Endothelial cell of umbilical vein (primary cell): ENCODE measurements around the gene SPINK13. TPM values are rescaled to one million over a fixed set of nuclear protein-coding genes. Genes with fewer than 3 reads are reported as not detected.

Source experiments
- BruUV-seq: library from RNA; stranded (reverse); fragments of 400-500 nt; replicated peaks from 2 replicates; lab custom pipeline; 2021; lab: Mats Ljungman, UMichigan
- CTCF ChIA-PET: fragments of 300-600, 350-600 bp; sonication (Branson Sonifier 250); formaldehyde crosslinking; loops from one replicate; lab custom pipeline; 2021; ENCODE audit warnings: antibody characterized with exemption, inconsistent platforms; lab: Charles Lee
- POLR2A ChIA-PET: fragments of 300-600, 350-600 bp; sonication (Branson Sonifier 250); formaldehyde crosslinking; loops from one replicate; lab custom pipeline; 2021; ENCODE audit warnings: antibody characterized with exemption, inconsistent platforms; lab: Charles Lee
- DNase-seq: peaks from one replicate; pipeline ENCODE4 v3.0.0-alpha.2; 2011; ENCODE audit warnings: low read depth, low spot score
- FAIRE-seq: peaks from 2 replicates; lab custom pipeline; 2011; peaks lifted over from hg19 to GRCh38; lab: Jason Lieb, UNC
- H2AFZ ChIP-seq: 2 replicates; pipeline ENCODE4 v1.6.0; 2012; ENCODE audit warnings: low read depth, low read length, control low read depth, inconsistent platforms
- H3K27ac ChIP-seq: 2 replicates; pipeline ENCODE4 v1.5.1; 2011; ENCODE audit warnings: low read depth, mild to moderate bottlenecking, control low read depth, low read length, moderate library complexity; ENCODE audit not compliant: insufficient read depth
- H3K27me3 ChIP-seq, 2 experiments: 2 replicates each; pipeline versions ENCODE4 v1.6.0 to v1.6.1; 2011; ENCODE audit warnings: low read length in 2 of 2, mixed read lengths in 1 of 2; ENCODE audit not compliant: control insufficient read depth in 2 of 2, insufficient read depth in 2 of 2
- H3K36me3 ChIP-seq, 2 experiments: 2 replicates in 1 of 2; 3 replicates in 1 of 2; pipeline ENCODE4 v1.5.1; 2011; ENCODE audit warnings: low read length in 2 of 2, mild to moderate bottlenecking in 1 of 2, moderate library complexity in 1 of 2; ENCODE audit not compliant: control insufficient read depth in 2 of 2, insufficient read depth in 2 of 2; ENCODE audit errors: extremely low read depth in 1 of 2
- H3K4me1 ChIP-seq: 3 replicates; pipeline ENCODE4 v1.5.1; 2011; ENCODE audit warnings: mild to moderate bottlenecking, low read length; ENCODE audit not compliant: control insufficient read depth, insufficient read depth; ENCODE audit errors: extremely low read depth
- H3K4me2 ChIP-seq: 2 replicates; pipeline ENCODE4 v1.6.1; 2011; ENCODE audit warnings: low read length, control low read depth, mixed read lengths; ENCODE audit not compliant: insufficient read depth
- H3K4me3 ChIP-seq, 3 experiments: fragments of 200-600 bp in 1 of 3; sonication (generic), shearing (Covaris generic) in 1 of 3; replicated peaks in 1 of 3; 2 replicates each; pipeline ENCODE4 v1.5.1; 2011 to 2016; ENCODE audit warnings: control low read depth in 3 of 3, low read length in 3 of 3, mild to moderate bottlenecking in 2 of 3, inconsistent platforms in 1 of 3, low read depth in 1 of 3, moderate library complexity in 1 of 3; ENCODE audit not compliant: insufficient read depth in 1 of 3
- H3K79me2 ChIP-seq: 2 replicates; pipeline ENCODE4 v1.6.0; 2012; ENCODE audit warnings: low read length, inconsistent platforms; ENCODE audit not compliant: control insufficient read depth, insufficient read depth
- H3K9ac ChIP-seq: replicated peaks from 2 replicates; pipeline ENCODE3; 2011; ENCODE audit warnings: low read length, control low read depth; ENCODE audit not compliant: insufficient read depth; ENCODE audit errors: extremely low read depth
- H3K9me1 ChIP-seq: replicated peaks from 3 replicates; pipeline ENCODE4 v1.6.0; 2011; ENCODE audit warnings: mild to moderate bottlenecking, low read length; ENCODE audit not compliant: control insufficient read depth, insufficient read depth; ENCODE audit errors: extremely low read depth
- H3K9me3 ChIP-seq: replicated peaks from 2 replicates; pipeline ENCODE4 v1.5.1; 2012; ENCODE audit warnings: low read length, inconsistent platforms; ENCODE audit not compliant: control insufficient read depth, insufficient read depth
- H4K20me1 ChIP-seq: replicated peaks from 2 replicates; pipeline ENCODE3; 2011; ENCODE audit warnings: mild to moderate bottlenecking, low read length; ENCODE audit not compliant: control insufficient read depth, insufficient read depth; ENCODE audit errors: extremely low read depth
- EZH2 ChIP-seq: IDR thresholded peaks from 2 replicates; pipeline ENCODE4 v1.6.1; 2012; ENCODE audit warnings: borderline replicate concordance, low read depth, mild to moderate bottlenecking, moderate library complexity, low read length, inconsistent platforms; ENCODE audit not compliant: severe bottlenecking
- FOS ChIP-seq: IDR thresholded peaks from 2 replicates; pipeline ENCODE4 v1.6.1; 2011; ENCODE audit warnings: mild to moderate bottlenecking, low read length, moderate library complexity, borderline replicate concordance; ENCODE audit not compliant: insufficient read depth
- GATA2 ChIP-seq: IDR thresholded peaks from 2 replicates; pipeline ENCODE4 v1.7.0; 2011; ENCODE audit warnings: low read depth, mild to moderate bottlenecking, moderate library complexity, mixed read lengths, low read length; ENCODE audit not compliant: insufficient read length, insufficient read depth
- JUN ChIP-seq: IDR thresholded peaks from 2 replicates; pipeline ENCODE4 v1.6.1; 2011; ENCODE audit warnings: borderline replicate concordance, low read depth; ENCODE audit not compliant: insufficient read length, insufficient read depth
- MYC ChIP-seq: IDR thresholded peaks from one replicate; pipeline ENCODE4 v1.6.1; 2011; ENCODE audit warnings: mild to moderate bottlenecking, low read depth, low read length
- POLR2A ChIP-seq: IDR thresholded peaks from 2 replicates; pipeline ENCODE4 v1.6.1; 2012; ENCODE audit warnings: low read depth, mild to moderate bottlenecking, control low read depth, low read length
- POLR2AphosphoS5 ChIP-seq: IDR thresholded peaks from 2 replicates; pipeline ENCODE4 v1.6.1; 2012; ENCODE audit warnings: low read depth, mild to moderate bottlenecking, control low read depth, low read length, moderate library complexity; ENCODE audit not compliant: insufficient read depth
- dilution Hi-C: fragments of 300-500 bp; cut with MboI; formaldehyde crosslinking; loops from one replicate; pipeline ENCODE4 v1.15.0; 2019; ENCODE audit warnings: low sequenced_read_pairs; ENCODE audit not compliant: extremely low pct_ligation_motif_present
- intact Hi-C: fragments of 100-400 bp; cut with micrococcal nuclease; formaldehyde crosslinking; loops from one replicate; pipeline ENCODE4 v1.10.0; 2022
- polyA plus RNA-seq, 4 experiments: library from polyadenylated mRNA; depleted of rRNA in 3 of 4; stranded (reverse) in 3 of 4; unstranded in 1 of 4; fragments of >200 nt; gene quantifications; 2 replicates each; pipeline versions ENCODE4 v1.2.1 to v1.2.3, GENCODE V29; 2011 to 2012; ENCODE audit warnings: missing spikeins in 1 of 4
- total RNA-seq: library from RNA; stranded (reverse); gene quantifications from 2 replicates; pipeline ENCODE4 v1.2.3, GENCODE V29; 2021
- TF ChIP-seq, protein P1 (sequence below): IDR thresholded peaks from 2 replicates; pipeline ENCODE4 v1.6.1; 2011; ENCODE audit not compliant: insufficient read depth, insufficient read length
- TF ChIP-seq, protein P2 (sequence below), 2 donors: IDR thresholded peaks; 1 replicate in 1 of 2; 2 replicates in 1 of 2; pipeline ENCODE4 v1.5.1; 2011; ENCODE audit warnings: low read length in 2 of 2, mild to moderate bottlenecking in 2 of 2, moderate library complexity in 2 of 2, control low read depth in 1 of 2, inconsistent platforms in 1 of 2, low read depth in 1 of 2; ENCODE audit not compliant: insufficient read depth in 1 of 2; ENCODE audit errors: extremely low read depth in 1 of 2

The SPINK13 gene
- total and polyA plus RNA-seq, 2 donors (not counting 3 experiments of a cell fraction or from before 2014, with no cell fraction given) = not detected

DNA sequence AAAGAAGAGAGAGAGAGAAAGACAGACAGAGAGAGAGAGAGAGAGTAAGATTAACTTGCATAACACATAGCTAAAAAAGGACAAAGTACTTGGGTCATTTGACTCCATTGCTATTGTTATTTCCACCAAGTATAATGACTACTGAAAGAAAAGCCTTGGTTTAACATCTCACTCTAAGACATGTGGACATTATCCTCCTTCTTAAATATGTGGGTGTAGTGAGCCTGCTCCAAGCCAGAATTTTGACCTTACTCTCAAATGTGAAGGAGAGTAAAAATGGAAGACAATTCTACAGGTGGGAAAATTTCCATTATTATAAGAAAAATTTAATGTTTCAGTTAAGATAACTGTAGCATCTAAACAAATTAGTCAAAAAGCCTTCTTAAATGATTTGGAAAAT is 38.8 kb upstream of the SPINK13 start:
- BruUV-seq = no TSS peak
- H3K27me3 ChIP-seq = no peaks in the 10 kb centered on the region
- no peak for DNase-seq

DNA sequence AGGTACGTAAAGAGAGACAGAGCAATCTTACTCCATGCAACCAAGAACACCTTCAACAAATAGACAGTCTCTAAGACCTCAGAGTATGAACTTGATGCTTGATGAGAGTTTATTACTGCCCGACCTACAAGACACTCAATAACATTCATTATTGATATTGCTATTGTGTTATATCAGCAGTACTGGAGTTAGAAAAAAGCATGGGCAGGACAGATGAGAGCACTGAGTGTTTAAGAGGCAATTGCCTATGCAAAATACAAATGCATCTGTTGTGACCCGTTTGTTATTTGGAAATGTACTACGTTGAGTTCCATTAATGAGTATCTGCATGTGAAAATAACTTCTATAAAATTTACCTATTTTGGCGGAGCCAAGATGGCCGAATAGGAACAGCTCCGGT is 38.4 kb upstream of the SPINK13 start:
- Histone ChIP-seq H3K27me3 (no peaks in the 10 kb centered on the region), H3K4me3 (no peak overlapping the region), H3K4me1 (no peaks in the 10 kb centered on the region), H3K27ac (no peak overlapping the region), H3K9me3 (no peaks in the 10 kb centered on the region), H4K20me1 (no peaks in the 10 kb centered on the region), H3K4me2 (no peak overlapping the region), H2AFZ (no peak overlapping the region), H3K79me2 (no peaks in the 10 kb centered on the region), H3K9me1 (no peaks in the 10 kb centered on the region), H3K9ac (no peak overlapping the region), H3K36me3 (no peaks in the 10 kb centered on the region)
- TF ChIP-seq FOS (no peak), JUN (no peak), POLR2AphosphoS5 (no peak), GATA2 (no peak), EZH2 (no peak), MYC (no peak), POLR2A (no peak)
- TF ChIP-seq, protein P1, sequence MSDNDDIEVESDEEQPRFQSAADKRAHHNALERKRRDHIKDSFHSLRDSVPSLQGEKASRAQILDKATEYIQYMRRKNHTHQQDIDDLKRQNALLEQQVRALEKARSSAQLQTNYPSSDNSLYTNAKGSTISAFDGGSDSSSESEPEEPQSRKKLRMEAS = no peak
- TF ChIP-seq, protein P2, sequence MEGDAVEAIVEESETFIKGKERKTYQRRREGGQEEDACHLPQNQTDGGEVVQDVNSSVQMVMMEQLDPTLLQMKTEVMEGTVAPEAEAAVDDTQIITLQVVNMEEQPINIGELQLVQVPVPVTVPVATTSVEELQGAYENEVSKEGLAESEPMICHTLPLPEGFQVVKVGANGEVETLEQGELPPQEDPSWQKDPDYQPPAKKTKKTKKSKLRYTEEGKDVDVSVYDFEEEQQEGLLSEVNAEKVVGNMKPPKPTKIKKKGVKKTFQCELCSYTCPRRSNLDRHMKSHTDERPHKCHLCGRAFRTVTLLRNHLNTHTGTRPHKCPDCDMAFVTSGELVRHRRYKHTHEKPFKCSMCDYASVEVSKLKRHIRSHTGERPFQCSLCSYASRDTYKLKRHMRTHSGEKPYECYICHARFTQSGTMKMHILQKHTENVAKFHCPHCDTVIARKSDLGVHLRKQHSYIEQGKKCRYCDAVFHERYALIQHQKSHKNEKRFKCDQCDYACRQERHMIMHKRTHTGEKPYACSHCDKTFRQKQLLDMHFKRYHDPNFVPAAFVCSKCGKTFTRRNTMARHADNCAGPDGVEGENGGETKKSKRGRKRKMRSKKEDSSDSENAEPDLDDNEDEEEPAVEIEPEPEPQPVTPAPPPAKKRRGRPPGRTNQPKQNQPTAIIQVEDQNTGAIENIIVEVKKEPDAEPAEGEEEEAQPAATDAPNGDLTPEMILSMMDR (IDR thresholded peaks at IDR 0.05; ENCODE audit: extremely low read depth in 1 of 2, insufficient read depth in 1 of 2, low read depth in 1 of 2, low read length in 2 of 2) = no peak
- BruUV-seq = no TSS peak
- dilution Hi-C loops (no loop called here), intact Hi-C loops (no loop called here)
- DNase-seq (no peak), FAIRE-seq (no peak)
- POLR2A ChIA-PET = no interaction called here
- CTCF ChIA-PET = interaction anchor here (1.4 kb wide), 1 partner anchor 13 kb away, joined by 3 read pairs; no protein-coding TSS in a partner anchor

More for the DNA sequence above, 38.8 kb upstream of the SPINK13 start:
- intact Hi-C loops = no loop called here
- Histone ChIP-seq H4K20me1 (no peaks in the 10 kb centered on the region), H3K27ac (no peak overlapping the region), H3K4me1 (no peaks in the 10 kb centered on the region), H3K79me2 (no peaks in the 10 kb centered on the region), H3K36me3 (no peaks in the 10 kb centered on the region), H3K9ac (no peak overlapping the region), H3K4me3 (no peak overlapping the region), H3K4me2 (no peak overlapping the region), H3K9me3 (no peaks in the 10 kb centered on the region), H3K9me1 (no peaks in the 10 kb centered on the region), H2AFZ (no peak overlapping the region)
- POLR2A ChIA-PET = no interaction called here
- CTCF ChIA-PET = interaction anchor here (1.1 to 1.4 kb wide), 2 partner anchors 12 to 13 kb away, joined by 3 read pairs; no protein-coding TSS in a partner anchor
- no peak for TF ChIP-seq FOS
- dilution Hi-C loops = no loop called here
- FAIRE-seq = no peak
